GM13977 (cell line): ENCODE data around the gene NPIPB6.
"Not testable (repeated sequence)": the region's sequence is repeated elsewhere in the genome, so short reads cannot be mapped to it uniquely, and the experiment has no call there.

Experiments used
- DNase-seq: peaks from one replicate; pipeline ENCODE4 v3.0.0; 2012; ENCODE audit warnings: low spot score
- in situ Hi-C: fragments of 300-500 bp; cut with MboI; formaldehyde crosslinking; loops from one replicate; pipeline ENCODE4 v1.12.0; 2022; ENCODE audit warnings: low sequenced_read_pairs, low pct_unique_long_range_greater_than_20kb, mixed read lengths, inconsistent platforms; ENCODE audit not compliant: unreplicated experiment

The NPIPB6 gene

DNA sequence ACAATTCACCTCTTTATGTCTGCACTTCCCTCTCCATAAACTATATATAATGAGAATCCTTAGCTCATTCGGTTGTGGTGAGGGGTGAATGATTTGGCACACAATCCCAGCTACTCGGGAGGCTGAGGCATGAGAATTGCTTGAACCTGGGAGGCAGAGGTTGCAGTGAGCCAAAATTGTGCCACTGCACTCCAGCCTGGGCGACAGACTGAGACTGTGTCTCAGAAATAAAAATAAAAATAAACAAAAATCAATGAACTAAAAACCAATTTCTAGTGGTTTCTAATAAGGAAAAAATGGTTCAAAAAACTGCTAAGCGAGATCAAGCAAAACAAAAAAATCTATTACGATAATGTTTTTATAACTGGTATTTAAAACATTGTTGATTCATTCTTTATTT is at the start of gene NPIPB6:
Gene NPIPB6 (minus strand): TSS at position 101 of the 400 bp plus-strand sequence. CDS start 686 bp downstream, outside the sequence.
- in situ Hi-C loops, DNase-seq: not testable (repeated sequence)

DNA sequence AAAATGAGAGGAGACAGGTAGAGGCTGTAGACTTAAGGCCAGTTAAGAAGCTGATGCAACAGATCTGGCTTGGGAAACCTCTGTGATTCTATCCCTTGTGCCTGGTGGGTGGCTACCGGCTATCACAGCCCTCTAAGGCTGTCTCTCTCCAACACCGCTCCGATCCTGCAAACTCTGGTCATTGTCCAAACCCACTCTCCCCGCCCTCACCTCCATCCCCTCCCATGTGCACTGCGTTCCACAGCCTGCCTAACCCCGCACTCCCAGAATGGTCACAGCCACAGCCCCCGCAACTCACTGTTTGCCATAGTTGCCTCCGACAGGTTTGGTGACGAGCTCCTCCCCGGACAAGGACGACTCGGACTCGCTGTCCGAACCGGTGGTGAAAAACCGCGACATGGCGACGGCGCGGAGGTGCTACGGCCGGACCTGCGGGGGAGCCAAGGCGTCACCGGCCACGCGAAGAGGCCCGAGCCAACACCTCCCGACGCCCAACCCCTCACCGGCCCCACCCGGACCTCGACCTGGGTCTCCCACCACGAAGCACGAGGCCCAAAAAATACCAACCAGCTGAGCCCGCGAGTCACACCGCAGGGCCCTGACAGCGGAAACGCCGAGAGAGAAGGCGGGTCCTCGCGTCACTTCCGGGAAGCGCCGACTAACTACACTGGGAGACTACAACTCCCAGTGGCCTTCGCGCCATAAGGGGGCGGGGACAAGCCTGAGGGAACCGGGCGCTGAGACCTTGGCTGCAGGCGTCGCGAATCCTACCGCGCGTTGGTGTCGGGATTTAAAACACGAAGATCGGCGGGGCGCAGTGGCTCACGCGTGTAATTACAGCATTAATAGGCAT is 40.1 kb upstream of the NPIPB6 start, which contains the start of gene EIF3CL:
Gene EIF3CL (minus strand): TSS at position 622 of the 853 bp plus-strand sequence. CDS start 223 bp downstream, at position 399.
- in situ Hi-C loops, DNase-seq: not testable (repeated sequence)

DNA sequence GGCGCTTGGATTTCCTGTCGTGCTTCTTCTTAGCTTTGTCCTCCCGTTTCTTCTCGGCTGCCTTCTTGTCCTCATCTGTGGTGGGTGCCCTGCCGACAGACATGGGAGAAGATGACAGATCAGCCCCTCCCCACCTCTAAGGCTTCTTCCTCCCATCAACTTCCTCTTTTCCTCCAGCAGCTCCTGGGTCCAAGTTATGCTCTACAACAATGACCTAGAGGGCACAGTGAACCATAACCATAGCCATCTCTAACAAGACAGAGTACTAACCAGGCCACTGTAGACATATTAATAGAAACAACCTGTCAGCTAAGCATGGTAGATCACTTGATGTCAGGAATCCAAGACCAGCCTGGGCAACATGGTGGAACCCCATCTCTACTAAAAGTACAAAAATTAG is 28.7 kb upstream of the NPIPB6 start:
- DNase-seq, in situ Hi-C loops: not testable (repeated sequence)

DNA sequence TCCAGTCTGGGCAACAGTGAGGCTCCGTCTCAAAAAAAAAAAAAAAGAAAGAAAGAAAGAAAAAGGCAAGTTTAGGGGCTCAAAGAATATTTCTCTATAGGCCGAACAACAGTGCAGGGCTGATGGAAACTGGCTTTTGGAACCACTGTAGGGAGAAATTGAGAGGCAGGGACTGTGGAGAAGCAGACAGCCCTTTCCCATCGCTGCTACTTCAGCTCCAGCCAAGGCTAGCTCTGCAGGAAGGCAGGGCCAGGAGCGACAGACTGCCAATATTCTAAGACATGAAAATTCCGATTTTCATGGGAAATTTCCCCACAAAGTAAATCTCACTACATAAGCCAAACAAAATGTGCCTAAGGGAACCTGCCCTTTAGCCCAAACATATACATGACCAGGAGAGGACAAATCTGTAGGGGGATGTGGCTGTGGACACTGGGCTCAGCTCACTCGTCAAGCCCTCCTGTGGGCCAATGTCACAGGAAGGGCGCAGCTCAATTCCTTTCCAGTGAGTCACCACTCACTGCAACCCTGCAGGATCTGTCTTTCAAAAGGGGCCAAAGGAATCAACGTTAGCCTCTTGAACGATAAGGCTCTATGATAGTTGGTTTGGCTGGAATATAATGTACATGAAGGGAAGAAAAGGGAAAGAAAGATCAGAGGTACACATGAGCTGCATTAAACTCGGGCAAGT is 19.0 kb upstream of the NPIPB6 start:
- in situ Hi-C loops, DNase-seq: not testable (repeated sequence)

DNA sequence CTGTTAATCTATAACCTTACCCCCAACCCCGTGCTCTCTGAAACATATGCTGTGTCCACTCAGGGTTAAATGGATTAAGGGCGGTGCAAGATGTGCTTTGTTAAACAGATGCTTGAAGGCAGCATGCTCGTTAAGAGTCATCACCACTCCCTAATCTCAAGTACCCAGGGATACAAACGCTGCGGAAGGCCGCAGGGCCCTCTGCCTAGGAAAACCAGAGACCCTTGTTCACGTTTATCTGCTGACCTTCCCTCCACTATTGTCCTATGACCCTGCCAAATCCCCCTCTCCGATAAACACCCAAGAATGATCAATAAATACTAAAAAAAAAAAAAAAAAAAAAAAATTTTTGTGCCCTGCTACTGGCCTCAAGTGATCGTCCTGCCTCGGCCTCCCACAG is 14.5 kb upstream of the NPIPB6 start:
- DNase-seq, in situ Hi-C loops: not testable (repeated sequence)

DNA sequence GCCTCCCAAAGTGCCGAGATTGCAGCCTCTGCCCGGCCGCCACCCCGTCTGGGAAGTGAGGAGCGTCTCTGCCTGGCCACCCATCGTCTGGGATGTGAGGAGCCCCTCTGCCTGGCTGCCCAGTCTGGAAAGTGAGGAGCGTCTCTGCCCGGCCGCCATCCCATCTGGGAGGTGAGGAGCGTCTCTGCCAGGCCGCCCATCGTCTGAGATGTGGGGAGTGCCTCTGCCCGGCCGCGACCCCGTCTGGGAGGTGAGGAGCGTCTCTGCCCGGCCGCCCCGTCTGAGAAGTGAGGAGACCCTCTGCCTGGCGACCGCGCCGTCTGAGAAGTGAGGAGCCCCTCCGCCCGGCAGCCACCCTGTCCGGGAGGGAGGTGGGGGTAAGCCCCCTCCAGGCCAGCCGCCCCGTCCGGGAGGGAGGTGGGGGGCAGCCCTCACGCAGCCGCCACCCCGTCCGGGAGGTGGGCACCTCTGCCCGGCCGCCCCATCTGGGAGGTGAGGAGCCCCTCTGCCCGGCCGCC is 13.9 kb upstream of the NPIPB6 start:
- DNase-seq, in situ Hi-C loops: not testable (repeated sequence)

DNA sequence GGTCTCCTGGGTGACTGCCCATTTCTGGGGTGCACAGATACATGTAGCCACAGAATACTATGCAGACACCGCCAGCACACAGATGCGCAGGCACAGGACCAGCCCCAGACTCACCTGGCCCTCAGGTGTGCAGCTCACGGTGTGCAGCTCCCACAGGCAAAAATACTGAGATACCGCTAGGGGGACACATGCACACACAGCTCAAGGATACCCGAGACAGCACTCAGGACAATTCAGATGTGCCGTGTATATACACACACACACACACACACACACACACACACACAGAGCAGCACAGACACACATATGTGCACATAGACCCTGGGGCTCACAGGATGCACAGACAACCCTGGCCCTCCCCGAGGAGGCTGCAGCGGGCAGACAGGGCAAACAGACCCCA is 11.8 kb upstream of the NPIPB6 start:
- in situ Hi-C loops: not testable (repeated sequence)

DNA sequence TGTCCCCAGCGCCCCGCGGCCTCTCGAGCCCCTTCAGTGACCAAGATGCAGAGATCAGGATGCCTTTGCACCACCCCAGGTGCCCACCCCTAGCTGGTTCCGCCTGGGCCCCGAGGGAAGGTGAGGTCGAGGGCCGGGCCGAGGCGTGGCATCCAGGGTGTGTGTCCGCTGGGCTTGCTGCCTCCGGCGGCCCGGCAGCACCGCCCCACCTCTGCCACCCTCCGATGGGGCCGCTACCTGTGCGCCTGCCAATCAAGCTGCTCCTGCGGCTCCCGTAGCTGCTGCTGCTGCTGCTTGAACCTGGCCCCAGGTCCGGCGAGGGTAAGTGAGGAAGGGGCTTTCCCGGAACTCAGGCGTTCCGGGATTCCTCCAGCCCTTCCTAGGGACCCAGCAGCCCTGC is 11.0 kb upstream of the NPIPB6 start:
- DNase-seq, in situ Hi-C loops: not testable (repeated sequence)

More for the DNA sequence above, 11.8 kb upstream of the NPIPB6 start:
- not testable (repeated sequence) for DNase-seq

DNA sequence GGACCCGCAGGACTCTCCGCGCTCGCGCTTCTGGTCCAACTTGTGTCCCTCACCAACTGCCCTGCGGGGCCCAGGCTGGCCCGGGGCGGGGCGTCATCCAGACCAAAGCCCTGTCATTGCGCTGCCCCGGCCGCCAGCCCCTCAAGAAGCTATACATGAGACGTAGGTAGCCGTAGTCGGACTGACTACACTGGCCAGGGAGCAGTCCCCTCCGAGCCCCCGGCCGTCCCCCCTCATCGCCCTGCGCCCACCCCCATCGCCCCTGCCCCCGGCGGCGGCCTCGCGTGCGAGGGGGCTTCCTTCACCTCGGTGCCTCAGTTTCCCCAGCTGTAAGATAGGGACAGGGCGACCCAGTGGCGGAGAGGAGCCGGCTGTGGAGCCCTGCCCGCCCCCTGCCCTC is 4.6 kb upstream of the NPIPB6 start:
- in situ Hi-C loops, DNase-seq: not testable (repeated sequence)

DNA sequence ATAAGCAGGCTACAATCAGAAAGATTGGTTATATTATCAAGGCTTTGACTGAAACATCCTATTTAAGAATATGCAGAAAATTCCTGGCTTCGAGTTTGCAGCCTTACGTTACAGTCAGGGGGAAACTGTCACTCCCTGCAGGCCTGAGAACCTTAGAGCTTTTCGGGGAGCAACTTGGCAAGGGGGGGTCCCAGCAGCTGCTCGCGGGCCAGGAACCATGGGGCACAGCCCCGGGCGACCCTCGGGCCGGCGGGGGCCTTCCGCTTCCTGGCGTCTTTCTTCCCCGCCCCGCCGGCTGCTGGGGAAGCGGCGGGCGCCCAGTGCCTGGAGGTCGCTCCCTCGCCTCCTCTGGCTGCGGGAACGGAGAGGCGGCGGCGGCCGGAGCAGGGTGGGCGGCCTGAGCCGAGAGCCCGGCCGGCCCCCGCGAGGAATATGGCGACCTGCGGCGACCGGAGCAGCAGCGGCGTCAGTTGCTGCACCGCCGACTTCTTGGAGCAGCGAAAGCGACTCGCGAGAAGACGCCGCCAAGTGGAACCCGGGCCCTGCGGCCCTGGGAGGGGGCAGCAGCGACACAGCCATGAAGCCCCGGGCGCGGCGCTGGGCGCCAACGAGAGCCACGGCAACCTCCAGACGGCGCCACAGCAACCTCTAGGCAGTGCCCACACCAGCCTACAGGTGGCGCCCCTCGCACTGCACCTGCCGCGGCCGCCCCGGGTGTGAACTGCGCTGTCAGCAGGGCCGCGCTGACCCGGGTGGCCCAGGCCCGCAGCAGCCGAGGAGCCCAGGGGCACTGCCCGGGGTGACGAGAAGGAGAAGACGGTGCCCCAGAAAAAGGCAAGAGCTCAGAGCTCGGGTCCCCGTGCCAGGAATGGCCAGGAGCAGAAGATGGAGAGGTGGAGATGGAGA is 1.2 kb upstream of the NPIPB6 start:
- in situ Hi-C loops, DNase-seq: not testable (repeated sequence)

DNA sequence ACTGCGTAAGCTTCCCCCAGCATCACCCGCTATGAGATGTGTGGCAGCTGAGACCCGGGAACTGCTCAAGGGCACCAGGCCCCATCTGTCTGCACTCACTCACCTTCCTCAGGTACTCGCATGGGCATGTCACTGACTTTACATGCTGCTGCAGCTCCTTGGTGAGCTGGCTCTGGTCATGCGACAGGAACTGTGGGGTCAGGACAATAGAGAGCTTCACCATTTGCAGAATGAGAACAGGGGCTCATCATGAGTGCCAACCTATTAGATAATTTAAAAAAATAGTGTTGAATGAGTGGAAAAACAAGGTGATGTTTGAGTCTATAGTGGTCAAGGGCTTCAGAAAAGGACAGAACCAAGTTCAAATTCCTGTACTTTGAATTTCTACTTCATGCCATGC is 708 bp downstream of the NPIPB6 start:
- DNase-seq, in situ Hi-C loops: not testable (repeated sequence)

DNA sequence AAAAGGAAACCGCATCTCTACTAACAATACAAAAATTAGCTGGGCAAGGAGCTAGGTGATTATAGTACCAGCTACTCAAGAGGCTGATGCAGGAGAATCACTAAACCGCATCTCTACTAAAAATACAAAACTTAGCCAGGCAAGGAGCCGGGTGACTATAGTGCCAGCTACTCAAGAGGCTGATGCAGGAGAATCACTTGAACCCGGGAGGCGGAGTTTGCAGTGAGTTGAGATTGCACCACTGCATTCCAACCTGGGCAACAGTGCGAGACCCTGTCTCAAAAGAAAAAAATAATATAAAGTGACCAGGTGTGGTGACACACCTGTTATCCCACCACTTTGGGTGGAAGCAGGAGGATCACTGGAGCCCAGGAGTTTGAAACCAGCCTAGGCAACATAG is 25.1 kb downstream of the NPIPB6 start:
- DNase-seq, in situ Hi-C loops: not testable (repeated sequence)

DNA sequence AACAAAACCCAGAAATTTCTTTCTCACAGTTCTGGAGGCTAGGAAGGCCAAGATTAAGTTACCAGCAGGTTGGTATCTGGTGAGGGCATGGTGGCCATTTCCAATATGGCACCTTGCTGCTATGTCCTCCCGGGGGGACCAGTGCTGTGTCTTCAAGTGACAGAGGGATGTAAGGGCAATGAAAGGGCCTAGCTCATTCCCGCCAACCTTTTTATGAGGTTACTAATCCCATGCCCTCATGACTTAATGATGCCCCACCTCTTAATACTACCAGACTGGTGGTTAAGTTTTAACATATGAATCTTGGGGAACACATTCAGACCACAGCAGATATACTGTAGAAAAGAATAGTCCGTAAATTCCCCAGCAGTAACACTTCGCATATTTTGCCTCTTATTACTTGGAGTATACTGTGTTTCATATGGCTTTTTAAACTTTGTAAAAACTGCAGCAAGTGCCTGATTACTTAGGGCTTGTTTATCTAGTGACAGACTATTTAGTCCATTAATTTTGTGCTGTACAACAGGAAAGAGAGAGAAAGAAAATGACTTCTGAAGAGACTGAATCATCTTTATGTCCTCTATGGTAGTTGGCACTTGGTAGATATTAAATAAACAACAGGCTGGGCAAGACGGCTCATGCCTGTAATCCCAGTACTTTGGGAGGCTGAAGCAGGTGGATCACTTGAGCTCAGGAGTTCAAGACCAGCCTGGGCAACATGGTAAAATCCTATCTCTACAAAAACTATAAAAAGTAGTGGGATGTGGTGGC is 26.2 kb downstream of the NPIPB6 start:
- DNase-seq, in situ Hi-C loops: not testable (repeated sequence)

DNA sequence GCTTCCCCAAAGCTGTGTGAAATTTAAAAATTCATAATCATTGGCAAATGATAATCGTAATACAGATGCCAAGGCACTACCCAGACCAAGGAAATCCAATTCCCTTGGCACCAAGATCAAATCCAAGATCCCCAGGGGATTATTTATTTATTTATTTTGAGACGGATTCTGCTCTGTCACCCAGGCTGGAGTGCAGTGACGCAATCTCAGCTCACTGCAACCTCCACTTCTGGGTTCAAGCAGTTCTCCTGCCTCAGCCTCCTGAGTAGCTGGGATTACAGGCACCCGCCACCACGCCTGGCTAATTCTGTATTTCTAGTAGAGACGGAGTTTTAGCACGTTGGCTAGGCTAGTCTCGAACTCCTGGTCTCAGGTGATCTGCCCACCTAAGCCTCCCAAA is 27.6 kb downstream of the NPIPB6 start:
- in situ Hi-C loops, DNase-seq: not testable (repeated sequence)

DNA sequence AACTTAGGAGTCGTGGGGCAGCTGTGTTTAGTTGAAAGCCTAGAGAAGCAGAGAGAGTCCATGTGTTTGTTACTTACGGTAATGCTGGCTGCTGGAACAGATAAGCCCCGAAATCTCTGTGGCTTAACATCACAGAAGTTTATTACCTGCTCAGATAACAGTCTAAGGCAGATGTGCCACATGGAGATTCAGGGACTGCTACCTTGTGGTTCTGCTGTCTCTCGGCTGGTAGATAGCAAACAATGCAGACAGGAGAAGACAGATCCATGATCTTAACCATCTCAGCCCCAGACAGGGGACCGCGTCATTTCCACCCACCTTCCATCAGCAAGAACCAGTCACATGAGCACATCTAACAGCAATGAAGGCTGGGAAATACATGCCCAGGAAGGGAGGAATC is 30.7 kb downstream of the NPIPB6 start:
- DNase-seq, in situ Hi-C loops: not testable (repeated sequence)

DNA sequence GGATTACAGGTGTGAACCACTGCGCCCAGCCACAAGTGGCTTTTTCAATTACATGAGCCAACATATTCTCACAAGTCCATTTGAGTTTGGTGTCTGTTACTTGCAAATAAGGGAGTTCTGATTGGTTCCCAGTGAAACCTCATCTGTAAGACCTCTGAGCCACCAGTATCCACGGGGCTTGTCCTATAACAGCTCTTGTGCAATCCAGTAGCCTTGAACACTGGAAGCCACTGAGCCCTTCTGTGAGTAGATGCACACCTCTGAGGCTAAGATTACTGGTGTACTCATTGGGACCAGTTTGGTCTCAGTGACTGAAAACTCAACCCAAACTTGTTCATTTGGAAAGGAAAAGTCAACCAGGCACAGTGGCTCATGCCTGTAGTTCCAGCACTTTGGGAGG is 32.3 kb downstream of the NPIPB6 start:
- in situ Hi-C loops, DNase-seq: not testable (repeated sequence)

DNA sequence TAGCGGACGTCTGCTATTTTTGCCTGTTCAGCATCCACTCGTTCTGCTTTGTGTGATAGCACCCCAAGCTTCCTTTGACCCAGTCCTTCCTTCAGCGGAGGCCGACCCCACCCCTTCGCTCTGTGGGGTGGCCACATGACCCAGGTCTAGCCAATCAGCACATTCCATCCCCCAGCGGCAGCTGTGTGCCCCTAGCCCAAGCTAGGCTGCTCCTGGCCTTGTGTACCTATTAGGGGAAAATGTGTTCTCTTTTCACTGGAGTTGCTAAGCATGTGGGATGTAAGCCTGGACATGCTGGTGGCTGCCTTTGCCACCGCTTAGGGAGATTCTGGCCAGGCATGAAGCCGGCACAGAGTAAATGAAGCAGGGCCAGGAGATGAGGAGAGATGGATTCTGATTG is 33.1 kb downstream of the NPIPB6 start:
- in situ Hi-C loops, DNase-seq: not testable (repeated sequence)
